ENCODE data around the gene TAF4. TPM values are rescaled to one million over a fixed set of nuclear protein-coding genes. Genes with fewer than 3 reads are reported as not detected.

TAF4 gene
- total RNA-seq, 1 donor from 2014 or later, result 2.6 TPM

- DNase-seq (ENCODE audit: low read depth in 2 of 2), result no peak
These were observed 21.1 kb downstream of the TAF4 start for GRCh38 chr20:62044631-62045030.

- DNase-seq (ENCODE audit: low read depth in 2 of 2), result no peak
These were observed 22.4 kb downstream of the TAF4 start for GRCh38 chr20:62043131-62043914.

- no peak for DNase-seq (ENCODE audit: low read depth in 2 of 2)
These were observed 23.5 kb downstream of the TAF4 start for GRCh38 chr20:62042025-62042820.

GRCh38 chr20:62040933-62041332, 24.7 kb downstream of the TAF4 start:
- DNase-seq (ENCODE audit: low read depth in 2 of 2), result no peak

GRCh38 chr20:62040381-62040922, 25.2 kb downstream of the TAF4 start:
- no peak for DNase-seq (ENCODE audit: low read depth in 2 of 2)

- DNase-seq (ENCODE audit: low read depth in 2 of 2), result no peak
These were observed 25.9 kb downstream of the TAF4 start for GRCh38 chr20:62039738-62040137.

- no peak for DNase-seq (ENCODE audit: low read depth in 2 of 2)
These were observed 32.9 kb downstream of the TAF4 start for GRCh38 chr20:62032609-62033368.

- no peak for DNase-seq (ENCODE audit: low read depth in 2 of 2)
These were observed 34.1 kb downstream of the TAF4 start for GRCh38 chr20:62031462-62032092.

GRCh38 chr20:62030834-62031434, 34.7 kb downstream of the TAF4 start:
- DNase-seq (ENCODE audit: low read depth in 2 of 2), result peak in 1 of 2 donors; percentile 11

- DNase-seq (ENCODE audit: low read depth in 2 of 2), result no peak
These were observed 35.3 kb downstream of the TAF4 start for GRCh38 chr20:62030357-62030756.

GRCh38 chr20:62029949-62030348, 35.7 kb downstream of the TAF4 start:
- no peak for DNase-seq (ENCODE audit: low read depth in 2 of 2)

- DNase-seq (ENCODE audit: low read depth in 2 of 2), result no peak
These were observed 36.4 kb downstream of the TAF4 start for GRCh38 chr20:62029296-62029695.

GRCh38 chr20:62028384-62028783, 37.3 kb downstream of the TAF4 start:
- no peak for DNase-seq (ENCODE audit: low read depth in 2 of 2)

- DNase-seq (ENCODE audit: low read depth in 2 of 2), result no peak
These were observed 37.9 kb downstream of the TAF4 start for GRCh38 chr20:62027698-62028321.

- no peak for DNase-seq (ENCODE audit: low read depth in 2 of 2)
These were observed 38.6 kb downstream of the TAF4 start for GRCh38 chr20:62027116-62027515.

GRCh38 chr20:62026564-62026856, 39.2 kb downstream of the TAF4 start:
- DNase-seq (ENCODE audit: low read depth in 2 of 2), result no peak

- DNase-seq (ENCODE audit: low read depth in 2 of 2), result peak; percentile 86 to 89
These were observed 39.7 kb downstream of the TAF4 start for GRCh38 chr20:62025832-62026563.

- peak; percentile 16 to 81 for DNase-seq (ENCODE audit: low read depth in 2 of 2)
These were observed 40.3 kb downstream of the TAF4 start for GRCh38 chr20:62025394-62025793.

GRCh38 chr20:62023935-62024334, 41.7 kb downstream of the TAF4 start:
- no peak for DNase-seq (ENCODE audit: low read depth in 2 of 2)

- no peak for DNase-seq (ENCODE audit: low read depth in 2 of 2)
These were observed 43.0 kb downstream of the TAF4 start for GRCh38 chr20:62022575-62023139.

All from lung microvascular endothelial cell (primary cell).